Measurements from ENCODE around the gene RFPL4AL1.

DNA sequence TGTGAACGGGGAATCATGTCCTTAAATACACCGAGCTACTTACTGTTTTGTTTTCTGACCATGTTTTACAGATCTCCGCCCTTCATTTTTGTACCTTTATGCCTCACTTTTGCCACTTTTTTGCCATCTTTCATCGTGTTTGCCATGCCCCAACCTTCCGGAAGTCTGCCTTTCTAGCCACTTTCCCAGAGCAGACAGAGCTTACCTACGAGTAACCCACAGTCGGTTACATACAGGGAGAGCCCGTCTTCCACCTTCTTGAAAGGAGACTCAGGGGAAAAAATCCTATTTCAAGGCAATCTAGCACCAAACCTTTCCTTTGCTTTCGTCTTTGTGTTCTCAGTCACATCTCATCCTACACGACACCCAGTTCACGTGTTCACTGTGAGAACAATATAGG is 26.1 kb downstream of the RFPL4AL1 start:
- TF ChIP-seq POLR2AphosphoS5 (IDR thresholded peaks at IDR 0.05; ENCODE audit: borderline replicate concordance, low read depth, low read length): no peak
- no peak for TF ChIP-seq EZH2 (IDR thresholded peaks at IDR 0.05)
- no peak for TF ChIP-seq FOXP2 (optimal IDR thresholded peaks at IDR 0.05; ENCODE audit: control extremely low read depth, extremely low read length, insufficient read depth)
